ENCODE measurements around the gene OR5AN1.

Gene OR5AN1

GRCh38 chr11:59394186-59394585 lies 35.5 kb downstream of the OR5AN1 start:
- no peak overlapping the region for H3K4me2 ChIP-seq (ENCODE audit: low read length, poor library complexity, severe bottlenecking)
- no peak overlapping the region for H3K9ac ChIP-seq (ENCODE audit: low read length)
- H3K27me3 ChIP-seq (ENCODE audit: control insufficient read depth in 1 of 2, insufficient read depth in 1 of 2, low read length in 2 of 2): no peaks in the 10 kb centered on the region
- H2AFZ ChIP-seq (ENCODE audit: low read depth, low read length): no peak overlapping the region
- no peak overlapping the region for H3K4me3 ChIP-seq (ENCODE audit: insufficient read depth in 1 of 2, low read depth in 1 of 2, low read length in 2 of 2)
- DNase-seq: no peak
- H4K91ac ChIP-seq (ENCODE audit: low read length): no peak overlapping the region
- H3K27ac ChIP-seq (ENCODE audit: low read length, poor library complexity, severe bottlenecking): no peak overlapping the region
- H2BK5ac ChIP-seq (ENCODE audit: low read depth, low read length, poor library complexity, severe bottlenecking): no peak overlapping the region
- H3K4me1 ChIP-seq (ENCODE audit: control insufficient read depth, insufficient read depth, low read depth, low read length): no peaks in the 10 kb centered on the region
- H3K79me1 ChIP-seq (replicated peaks; ENCODE audit: low read length, poor library complexity, severe bottlenecking): no peaks in the 10 kb centered on the region
- H4K8ac ChIP-seq (ENCODE audit: low read length): no peak overlapping the region
- no peaks in the 10 kb centered on the region for H3K36me3 ChIP-seq (ENCODE audit: control insufficient read depth in 1 of 2, insufficient read depth in 2 of 2, low read depth in 1 of 2, low read length in 2 of 2)
- no peak overlapping the region for H3K18ac ChIP-seq (ENCODE audit: low read depth in 1 of 2, low read length in 2 of 2)
- H3K9me3 ChIP-seq (ENCODE audit: control insufficient read depth, low read length): peaks cover 3% of the 10 kb centered on the region
- H3K23ac ChIP-seq (ENCODE audit: low read length in 2 of 2): no peak overlapping the region
- no peak overlapping the region for H3K4ac ChIP-seq (ENCODE audit: low read depth in 1 of 2, low read length in 2 of 2)
- H2BK12ac ChIP-seq (ENCODE audit: low read length in 2 of 2): no peak overlapping the region
- no peak overlapping the region for H2BK120ac ChIP-seq (ENCODE audit: low read depth, low read length)
- H3K14ac ChIP-seq (ENCODE audit: low read length in 2 of 2): no peak overlapping the region
- H2AK5ac ChIP-seq (ENCODE audit: low read length, severe bottlenecking): no peak overlapping the region
- H2BK15ac ChIP-seq (ENCODE audit: low read depth, poor library complexity, severe bottlenecking): no peak overlapping the region

GRCh38 chr11:59400461-59401261 lies 42.0 kb downstream of the OR5AN1 start:
- Histone ChIP-seq H3K4me3 (ENCODE audit: insufficient read depth in 1 of 2, low read depth in 1 of 2, low read length in 2 of 2) (no peak overlapping the region), H3K4ac (ENCODE audit: low read depth in 1 of 2, low read length in 2 of 2) (no peak overlapping the region), H4K8ac (ENCODE audit: low read length) (no peak overlapping the region), H3K9ac (ENCODE audit: low read length) (no peak overlapping the region), H2AK5ac (ENCODE audit: low read length, severe bottlenecking) (no peak overlapping the region), H2AFZ (ENCODE audit: low read depth, low read length) (no peak overlapping the region), H3K23ac (ENCODE audit: low read length in 2 of 2) (no peak overlapping the region), H2BK120ac (ENCODE audit: low read depth, low read length) (no peak overlapping the region), H3K14ac (ENCODE audit: low read length in 2 of 2) (no peak overlapping the region), H3K27ac (ENCODE audit: low read length, poor library complexity, severe bottlenecking) (no peak overlapping the region), H3K18ac (ENCODE audit: low read depth in 1 of 2, low read length in 2 of 2) (no peak overlapping the region), H3K79me1 (replicated peaks; ENCODE audit: low read length, poor library complexity, severe bottlenecking) (no peaks in the 10 kb centered on the region), H4K91ac (ENCODE audit: low read length) (no peak overlapping the region), H3K36me3 (ENCODE audit: control insufficient read depth in 1 of 2, insufficient read depth in 2 of 2, low read depth in 1 of 2, low read length in 2 of 2) (no peaks in the 10 kb centered on the region), H3K4me1 (ENCODE audit: control insufficient read depth, insufficient read depth, low read depth, low read length) (no peaks in the 10 kb centered on the region), H2BK12ac (ENCODE audit: low read length in 2 of 2) (no peak overlapping the region), H2BK15ac (ENCODE audit: low read depth, poor library complexity, severe bottlenecking) (no peak overlapping the region), H3K9me3 (ENCODE audit: control insufficient read depth, low read length) (peaks cover 17% of the 10 kb centered on the region), H3K4me2 (ENCODE audit: low read length, poor library complexity, severe bottlenecking) (no peak overlapping the region), H3K27me3 (ENCODE audit: control insufficient read depth in 1 of 2, insufficient read depth in 1 of 2, low read length in 2 of 2) (no peaks in the 10 kb centered on the region), H2BK5ac (ENCODE audit: low read depth, low read length, poor library complexity, severe bottlenecking) (no peak overlapping the region)
- 78% methylated on average over 3 of the region's 3 CpGs for WGBS
- DNase-seq: no peak

- DNase-seq: no peak
- no peaks in the 10 kb centered on the region for H3K27me3 ChIP-seq (ENCODE audit: control insufficient read depth in 1 of 2, insufficient read depth in 1 of 2, low read length in 2 of 2)
- no peak overlapping the region for H3K18ac ChIP-seq (ENCODE audit: low read depth in 1 of 2, low read length in 2 of 2)
- no peaks in the 10 kb centered on the region for H3K36me3 ChIP-seq (ENCODE audit: control insufficient read depth in 1 of 2, insufficient read depth in 2 of 2, low read depth in 1 of 2, low read length in 2 of 2)
- no peak overlapping the region for H3K14ac ChIP-seq (ENCODE audit: low read length in 2 of 2)
- no peaks in the 10 kb centered on the region for H3K4me1 ChIP-seq (ENCODE audit: control insufficient read depth, insufficient read depth, low read depth, low read length)
- H2BK15ac ChIP-seq (ENCODE audit: low read depth, poor library complexity, severe bottlenecking): no peak overlapping the region
- no peak overlapping the region for H2BK12ac ChIP-seq (ENCODE audit: low read length in 2 of 2)
- H3K27ac ChIP-seq (ENCODE audit: low read length, poor library complexity, severe bottlenecking): no peak overlapping the region
- H4K91ac ChIP-seq (ENCODE audit: low read length): no peak overlapping the region
- no peak overlapping the region for H3K4me3 ChIP-seq (ENCODE audit: insufficient read depth in 1 of 2, low read depth in 1 of 2, low read length in 2 of 2)
- H2AK5ac ChIP-seq (ENCODE audit: low read length, severe bottlenecking): no peak overlapping the region
- no peak overlapping the region for H3K23ac ChIP-seq (ENCODE audit: low read length in 2 of 2)
- H3K79me1 ChIP-seq (replicated peaks; ENCODE audit: low read length, poor library complexity, severe bottlenecking): no peaks in the 10 kb centered on the region
- peaks cover 17% of the 10 kb centered on the region for H3K9me3 ChIP-seq (ENCODE audit: control insufficient read depth, low read length)
- WGBS: 48% methylated on average over 2 of the region's 2 CpGs
- H4K8ac ChIP-seq (ENCODE audit: low read length): no peak overlapping the region
- no peak overlapping the region for H2BK5ac ChIP-seq (ENCODE audit: low read depth, low read length, poor library complexity, severe bottlenecking)
- H2AFZ ChIP-seq (ENCODE audit: low read depth, low read length): no peak overlapping the region
- H3K4ac ChIP-seq (ENCODE audit: low read depth in 1 of 2, low read length in 2 of 2): no peak overlapping the region
- H2BK120ac ChIP-seq (ENCODE audit: low read depth, low read length): no peak overlapping the region
- H3K4me2 ChIP-seq (ENCODE audit: low read length, poor library complexity, severe bottlenecking): no peak overlapping the region
- H3K9ac ChIP-seq (ENCODE audit: low read length): no peak overlapping the region
Observed at GRCh38 chr11:59401262-59401552, 42.5 kb downstream of the OR5AN1 start.

GRCh38 chr11:59403546-59403945 lies 44.9 kb downstream of the OR5AN1 start:
- H3K4me2 ChIP-seq (ENCODE audit: low read length, poor library complexity, severe bottlenecking): no peak overlapping the region
- no peak overlapping the region for H3K9ac ChIP-seq (ENCODE audit: low read length)
- no peak overlapping the region for H2BK5ac ChIP-seq (ENCODE audit: low read depth, low read length, poor library complexity, severe bottlenecking)
- no peak overlapping the region for H2AK5ac ChIP-seq (ENCODE audit: low read length, severe bottlenecking)
- no peaks in the 10 kb centered on the region for H3K36me3 ChIP-seq (ENCODE audit: control insufficient read depth in 1 of 2, insufficient read depth in 2 of 2, low read depth in 1 of 2, low read length in 2 of 2)
- peaks cover 23% of the 10 kb centered on the region for H3K9me3 ChIP-seq (ENCODE audit: control insufficient read depth, low read length)
- no peak overlapping the region for H3K4me3 ChIP-seq (ENCODE audit: insufficient read depth in 1 of 2, low read depth in 1 of 2, low read length in 2 of 2)
- no peak overlapping the region for H3K4ac ChIP-seq (ENCODE audit: low read depth in 1 of 2, low read length in 2 of 2)
- no peak overlapping the region for H3K23ac ChIP-seq (ENCODE audit: low read length in 2 of 2)
- H2BK12ac ChIP-seq (ENCODE audit: low read length in 2 of 2): no peak overlapping the region
- no peaks in the 10 kb centered on the region for H3K4me1 ChIP-seq (ENCODE audit: control insufficient read depth, insufficient read depth, low read depth, low read length)
- H3K27me3 ChIP-seq (ENCODE audit: control insufficient read depth in 1 of 2, insufficient read depth in 1 of 2, low read length in 2 of 2): no peaks in the 10 kb centered on the region
- no peak for DNase-seq
- H4K8ac ChIP-seq (ENCODE audit: low read length): no peak overlapping the region
- H2BK120ac ChIP-seq (ENCODE audit: low read depth, low read length): no peak overlapping the region
- H3K18ac ChIP-seq (ENCODE audit: low read depth in 1 of 2, low read length in 2 of 2): no peak overlapping the region
- H2BK15ac ChIP-seq (ENCODE audit: low read depth, poor library complexity, severe bottlenecking): no peak overlapping the region
- no peak overlapping the region for H4K91ac ChIP-seq (ENCODE audit: low read length)
- H3K27ac ChIP-seq (ENCODE audit: low read length, poor library complexity, severe bottlenecking): no peak overlapping the region
- H3K14ac ChIP-seq (ENCODE audit: low read length in 2 of 2): no peak overlapping the region
- no peak overlapping the region for H2AFZ ChIP-seq (ENCODE audit: low read depth, low read length)
- H3K79me1 ChIP-seq (replicated peaks; ENCODE audit: low read length, poor library complexity, severe bottlenecking): no peaks in the 10 kb centered on the region
